ENCODE data around the gene CD59.
"Not testable (repeated sequence)": the region's sequence is repeated elsewhere in the genome, so short reads cannot be mapped to it uniquely, and the experiment has no call there.

CD59 gene

GRCh38 chr11:33713151-33713855, 22.9 kb downstream of the CD59 start:
- no peak for DNase-seq

- no peak for DNase-seq
These were observed 23.8 kb downstream of the CD59 start for GRCh38 chr11:33712436-33712835.

- DNase-seq = no peak
These were observed 26.8 kb downstream of the CD59 start for GRCh38 chr11:33709466-33709865.

- no peak for DNase-seq
These were observed 27.2 kb downstream of the CD59 start for GRCh38 chr11:33708985-33709384.

GRCh38 chr11:33707831-33708230, 28.4 kb downstream of the CD59 start:
- not testable (repeated sequence) for DNase-seq

- no peak for DNase-seq
These were observed 29.3 kb downstream of the CD59 start for GRCh38 chr11:33706966-33707365.

GRCh38 chr11:33706546-33706945, 29.7 kb downstream of the CD59 start:
- DNase-seq = no peak

GRCh38 chr11:33704240-33705002, 31.8 kb downstream of the CD59 start:
- no peak for DNase-seq

GRCh38 chr11:33703788-33704187, 32.4 kb downstream of the CD59 start:
- DNase-seq = no peak

- DNase-seq = no peak
These were observed 33.0 kb downstream of the CD59 start for GRCh38 chr11:33703234-33703633.

GRCh38 chr11:33701302-33702230, 34.7 kb downstream of the CD59 start:
- DNase-seq = no peak

- peak; percentile 91 for DNase-seq
These were observed 35.5 kb downstream of the CD59 start, which contains the start of gene C11orf91 for GRCh38 chr11:33700502-33701271. Gene C11orf91 (minus strand): TSS chr11:33700826. CDS start chr11:33700740, 86 bp downstream.

- no peak for DNase-seq
These were observed 36.1 kb downstream of the CD59 start for GRCh38 chr11:33700063-33700501.

GRCh38 chr11:33699515-33700062, 36.6 kb downstream of the CD59 start:
- no peak for DNase-seq

GRCh38 chr11:33698921-33699320, 37.3 kb downstream of the CD59 start:
- no peak for DNase-seq

GRCh38 chr11:33697997-33698396, 38.2 kb downstream of the CD59 start:
- DNase-seq = no peak

- DNase-seq = no peak
These were observed 39.1 kb downstream of the CD59 start for GRCh38 chr11:33696931-33697638.

GRCh38 chr11:33696411-33696810, 39.8 kb downstream of the CD59 start:
- no peak for DNase-seq

GRCh38 chr11:33695051-33695566, 41.1 kb downstream of the CD59 start:
- no peak for DNase-seq

- DNase-seq = no peak
These were observed 41.7 kb downstream of the CD59 start for GRCh38 chr11:33694346-33695050.

All from activated CD4-positive, alpha-beta T cell treated with anti-CD3 and anti-CD28 coated beads, Interleukin-2, amount 50 U/mL, for 4 hours (primary cell).